Liver (tissue), 9 donors: Measurements from ENCODE around the gene CD248. TPM values are rescaled to one million over a fixed set of nuclear protein-coding genes. Genes with fewer than 3 reads are reported as not detected.

Experiments
- DNase-seq: peaks from one replicate; pipeline ENCODE4 v3.0.0-alpha.2; 2017; ENCODE audit warnings: low spot score
- H3K27ac ChIP-seq, 2 donors: one replicate each; pipeline ENCODE4 v1.7.0; 2013; ENCODE audit warnings: inconsistent platforms in 2 of 2, low read length in 2 of 2, control low read depth in 1 of 2, low read depth in 1 of 2, mild to moderate bottlenecking in 1 of 2
- H3K27me3 ChIP-seq, 4 donors: one replicate each; pipeline versions ENCODE4 v1.6.1 to v1.7.0; 2013; ENCODE audit warnings: low read length in 3 of 4, inconsistent platforms in 1 of 4, mild to moderate bottlenecking in 1 of 4, moderate library complexity in 1 of 4; ENCODE audit not compliant: control insufficient read depth in 4 of 4, insufficient read depth in 4 of 4
- H3K36me3 ChIP-seq, 4 donors: one replicate each; pipeline versions ENCODE4 v1.6.1 to v1.7.0; 2013; ENCODE audit warnings: low read length in 3 of 4, mild to moderate bottlenecking in 3 of 4, low read depth in 1 of 4, moderate library complexity in 1 of 4; ENCODE audit not compliant: control insufficient read depth in 4 of 4, insufficient read depth in 3 of 4
- H3K4me1 ChIP-seq, 4 donors: one replicate each; pipeline versions ENCODE4 v1.6.1 to v1.7.0; 2013; ENCODE audit warnings: low read length in 3 of 4, mild to moderate bottlenecking in 3 of 4, moderate library complexity in 1 of 4; ENCODE audit not compliant: control insufficient read depth in 4 of 4, insufficient read depth in 4 of 4
- H3K4me3 ChIP-seq, 3 donors: one replicate each; pipeline versions ENCODE4 v1.6.1 to v1.7.0; 2013; ENCODE audit warnings: low read length in 3 of 3, control low read depth in 1 of 3, low read depth in 1 of 3, mild to moderate bottlenecking in 1 of 3
- H3K9ac ChIP-seq, 2 donors: one replicate each; pipeline ENCODE4 v1.7.0; 2013; ENCODE audit warnings: low read length in 2 of 2, mild to moderate bottlenecking in 2 of 2, moderate library complexity in 2 of 2, control low read depth in 1 of 2, low read depth in 1 of 2
- H3K9me3 ChIP-seq, 4 donors: one replicate each; pipeline versions ENCODE4 v1.6.1 to v1.7.0; 2013; ENCODE audit warnings: low read length in 3 of 4; ENCODE audit not compliant: control insufficient read depth in 4 of 4
- ATF3 ChIP-seq: IDR thresholded peaks from 2 replicates; pipeline ENCODE4 v1.6.1; 2016; ENCODE audit warnings: antibody characterized with exemption
- CTCF ChIP-seq: fragments of 150-350 bp; IDR thresholded peaks from 2 replicates; pipeline ENCODE4 v1.5.1; 2017; ENCODE audit warnings: improper control_type of control experiment, low read depth, low read length; ENCODE audit not compliant: missing input control
- EGR1 ChIP-seq, 2 donors: IDR thresholded peaks; 2 replicates each; pipeline ENCODE4 v1.6.1; 2016 to 2018; ENCODE audit warnings: antibody characterized with exemption in 2 of 2, low read depth in 2 of 2
- FOXA1 ChIP-seq: IDR thresholded peaks from 2 replicates; pipeline ENCODE4 v1.6.1; 2016; ENCODE audit warnings: antibody characterized with exemption
- FOXA2 ChIP-seq: IDR thresholded peaks from 2 replicates; pipeline ENCODE4 v1.6.1; 2016; ENCODE audit warnings: antibody characterized with exemption
- GABPA ChIP-seq, 2 donors: IDR thresholded peaks in 1 of 2; conservative IDR thresholded peaks in 1 of 2; 2 replicates each; pipeline ENCODE4 v1.6.1; 2016; ENCODE audit warnings: antibody characterized with exemption in 2 of 2, mild to moderate bottlenecking in 1 of 2, moderate library complexity in 1 of 2
- HNF4A ChIP-seq, 2 donors: conservative IDR thresholded peaks; 2 replicates each; pipeline ENCODE4 v1.6.1; 2016; ENCODE audit warnings: antibody characterized with exemption in 2 of 2, mild to moderate bottlenecking in 2 of 2
- HNF4G ChIP-seq: IDR thresholded peaks from 2 replicates; pipeline ENCODE4 v1.6.1; 2016; ENCODE audit warnings: antibody characterized with exemption
- JUND ChIP-seq, 2 donors: IDR thresholded peaks; 2 replicates each; pipeline ENCODE4 v1.6.1; 2016; ENCODE audit warnings: antibody characterized with exemption in 2 of 2
- MAX ChIP-seq: IDR thresholded peaks from 2 replicates; pipeline ENCODE4 v1.6.1; 2016; ENCODE audit warnings: antibody characterized with exemption
- NR2F2 ChIP-seq: IDR thresholded peaks from 2 replicates; pipeline ENCODE4 v1.6.1; 2016; ENCODE audit warnings: antibody characterized with exemption
- RAD21 ChIP-seq, 2 donors: IDR thresholded peaks; 2 replicates each; pipeline ENCODE4 v1.6.1; 2016; ENCODE audit warnings: antibody characterized with exemption in 2 of 2, mild to moderate bottlenecking in 2 of 2
- REST ChIP-seq: IDR thresholded peaks from 2 replicates; pipeline ENCODE4 v1.6.1; 2016; ENCODE audit warnings: antibody characterized with exemption, mild to moderate bottlenecking
- RXRA ChIP-seq, 2 donors: IDR thresholded peaks; 2 replicates each; pipeline ENCODE4 v1.6.1; 2017 to 2018; ENCODE audit warnings: antibody characterized with exemption in 2 of 2, mild to moderate bottlenecking in 1 of 2
- SP1 ChIP-seq: IDR thresholded peaks from 2 replicates; pipeline ENCODE4 v1.6.1; 2018; ENCODE audit warnings: antibody characterized with exemption, mild to moderate bottlenecking
- TAF1 ChIP-seq: conservative IDR thresholded peaks from 2 replicates; pipeline ENCODE4 v1.6.1; 2016; ENCODE audit warnings: antibody characterized with exemption, mild to moderate bottlenecking
- YY1 ChIP-seq: IDR thresholded peaks from 2 replicates; pipeline ENCODE4 v1.6.1; 2016; ENCODE audit warnings: antibody characterized with exemption, mild to moderate bottlenecking
- ZBTB33 ChIP-seq: IDR thresholded peaks from 2 replicates; pipeline ENCODE4 v1.6.1; 2016; ENCODE audit warnings: antibody characterized with exemption
- whole genome bisulfite sequencing: extraction: QIAGEN DNeasy Blood & Tissue Kit; methylation state at CpG from one replicate; pipeline ENCODE4 v1.1.7; 2013; 5-methylcytosine and 5-hydroxymethylcytosine counted together
- polyA plus RNA-seq, 2 donors: library from polyadenylated mRNA; stranded (reverse) in 1 of 2; unstranded in 1 of 2; fragments of 200-250 nt in 1 of 2; fragments of >200 nt in 1 of 2; fragmentation: Nextera tagmentation in 1 of 2; extraction: Ambion mirVana in 1 of 2; gene quantifications; one replicate each; pipeline versions ENCODE4 v1.2.1 to v1.2.3, GENCODE V29; 2013 to 2015
- total RNA-seq, 2 donors: library from RNA; depleted of rRNA; stranded (reverse); fragments of >200 nt; gene quantifications; one replicate each; pipeline ENCODE4 v1.2.3, GENCODE V29; 2014
- donor health status: healthy.
- donor health status: healthy.
- donor health status: healthy.
- donor health status: healthy.
- donor health status: healthy.

The CD248 gene
- total and polyA plus RNA-seq, 4 donors: 0.64 to 3.0 (median 1.2) TPM

- Histone ChIP-seq H3K9me3 (no peaks in the 10 kb centered on the region), H3K27ac (no peak overlapping the region), H3K4me3 (no peak overlapping the region), H3K27me3 (no peaks in the 10 kb centered on the region), H3K36me3 (no peaks in the 10 kb centered on the region), H3K4me1 (peaks cover 2 to 9% (median 4%) of the 10 kb centered on the region in 4 donors), H3K9ac (no peak overlapping the region)
- TF ChIP-seq TAF1: no peak
- TF ChIP-seq YY1: no peak
- TF ChIP-seq HNF4A (conservative IDR thresholded peaks at IDR 0.05): no peak
- 64% methylated on average over 21 of the region's 21 CpGs for WGBS
- no peak for DNase-seq
Observed at GRCh38 chr11:66326261-66327111, 9.6 kb upstream of the CD248 start.

- TF ChIP-seq HNF4G (no peak), NR2F2 (no peak), FOXA1 (no peak), JUND (IDR thresholded peaks at IDR 0.05) (no peak), CTCF (no peak), MAX (no peak), SP1 (no peak), FOXA2 (no peak), TAF1 (no peak), REST (no peak), HNF4A (conservative IDR thresholded peaks at IDR 0.05) (no peak), RXRA (IDR thresholded peaks at IDR 0.05) (no peak), ATF3 (no peak), EGR1 (IDR thresholded peaks at IDR 0.05; ENCODE audit: low read depth in 2 of 2) (no peak), ZBTB33 (no peak), GABPA (IDR thresholded peaks at IDR 0.05 in 1 of 2, conservative IDR thresholded peaks at IDR 0.05 in 1 of 2) (no peak), YY1 (no peak), RAD21 (IDR thresholded peaks at IDR 0.05) (no peak)
- Histone ChIP-seq H3K9me3 (no peaks in the 10 kb centered on the region), H3K4me3 (no peak overlapping the region), H3K36me3 (no peaks in the 10 kb centered on the region), H3K27me3 (no peaks in the 10 kb centered on the region), H3K4me1 (peaks cover 2 to 9% (median 4%) of the 10 kb centered on the region in 4 donors), H3K9ac (no peak overlapping the region), H3K27ac (no peak overlapping the region)
- 88% methylated on average over 8 of the region's 8 CpGs for WGBS
- DNase-seq: no peak
Observed at GRCh38 chr11:66325263-66325671, 8.4 kb upstream of the CD248 start.
